Measurements from ENCODE around the gene HYAL3.

Gene HYAL3

DNA sequence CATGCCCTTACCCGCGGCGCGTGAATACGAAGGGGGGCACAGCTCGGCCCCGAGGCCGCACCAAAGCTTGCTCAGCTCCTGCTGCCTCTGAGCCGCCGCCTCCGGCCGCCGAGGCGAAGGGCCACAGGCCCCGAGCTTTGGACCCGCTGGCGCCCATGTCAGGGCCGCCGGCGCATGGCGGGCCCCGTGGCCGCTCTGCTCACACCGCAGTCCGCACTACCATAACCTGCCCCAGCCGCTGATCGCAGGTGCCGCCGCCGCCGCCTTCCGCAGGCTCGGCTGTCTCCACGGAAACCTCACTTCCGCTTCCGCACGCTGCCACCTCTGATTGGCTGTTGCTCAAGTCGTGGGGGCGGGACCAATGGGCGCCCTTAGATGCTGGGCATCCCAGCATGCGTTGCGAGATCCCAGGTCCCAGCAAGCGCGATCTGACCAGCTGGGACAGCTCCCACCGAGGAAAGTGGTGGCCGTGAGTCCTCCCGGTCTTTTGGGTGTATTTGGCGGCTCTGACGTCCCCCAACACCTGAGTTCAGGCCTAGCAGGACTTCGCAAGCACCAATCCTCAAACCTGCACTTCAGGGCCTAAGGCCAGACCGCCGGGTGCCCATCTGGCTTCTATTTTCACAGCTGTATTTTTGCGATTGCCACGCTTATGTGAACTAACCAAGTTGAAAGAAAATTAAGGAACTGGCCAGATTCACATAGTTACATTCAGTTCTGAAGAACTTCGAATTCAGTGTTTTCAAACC is 28.9 kb upstream of the HYAL3 start, which contains the start of gene TUSC2:
TSS of gene TUSC2 (minus strand) at position 281 of the 749 bp plus-strand sequence. CDS start at position 157, 124 bp downstream.
- peak; percentile 99 for DNase-seq (ENCODE audit: low read depth)
- peak within 1 kb of the TSS; percentile 78 for H3K4me3 ChIP-seq (ENCODE audit: low read length)
- no peak for TF ChIP-seq CTCF (IDR thresholded peaks at IDR 0.05; ENCODE audit: insufficient read depth, low read depth, low read length, missing control alignments)

DNA sequence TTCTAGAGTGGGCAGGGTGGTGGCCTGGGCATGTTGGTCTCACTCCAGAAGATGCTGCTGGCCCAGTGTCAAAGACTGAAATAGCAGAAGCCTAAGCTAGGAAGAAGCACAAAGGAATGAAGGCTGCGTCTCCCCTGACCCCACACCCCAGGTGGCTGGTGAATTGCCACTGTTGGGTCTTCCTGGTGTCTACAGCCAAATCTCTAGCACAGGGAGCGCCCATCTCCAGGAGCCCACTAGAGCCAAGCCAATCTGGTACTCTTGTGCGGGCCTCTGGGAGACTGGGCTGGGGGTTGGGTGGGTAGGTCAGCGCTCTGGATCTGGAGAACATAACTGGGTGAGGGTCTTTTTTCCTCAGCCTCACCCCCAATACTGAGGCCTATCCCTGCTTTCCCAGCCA is 27.9 kb upstream of the HYAL3 start:
- no peak for TF ChIP-seq CTCF (IDR thresholded peaks at IDR 0.05; ENCODE audit: insufficient read depth, low read depth, low read length, missing control alignments)
- H3K4me3 ChIP-seq (ENCODE audit: low read length) = peak overlapping the region; percentile 78
- no peak for DNase-seq (ENCODE audit: low read depth)

- no peak overlapping the region for H3K4me3 ChIP-seq (ENCODE audit: low read length)
- DNase-seq (ENCODE audit: low read depth) = no peak
Measured at GRCh38 chr3:50326182-50326541, 27.0 kb upstream of the HYAL3 start.

DNA sequence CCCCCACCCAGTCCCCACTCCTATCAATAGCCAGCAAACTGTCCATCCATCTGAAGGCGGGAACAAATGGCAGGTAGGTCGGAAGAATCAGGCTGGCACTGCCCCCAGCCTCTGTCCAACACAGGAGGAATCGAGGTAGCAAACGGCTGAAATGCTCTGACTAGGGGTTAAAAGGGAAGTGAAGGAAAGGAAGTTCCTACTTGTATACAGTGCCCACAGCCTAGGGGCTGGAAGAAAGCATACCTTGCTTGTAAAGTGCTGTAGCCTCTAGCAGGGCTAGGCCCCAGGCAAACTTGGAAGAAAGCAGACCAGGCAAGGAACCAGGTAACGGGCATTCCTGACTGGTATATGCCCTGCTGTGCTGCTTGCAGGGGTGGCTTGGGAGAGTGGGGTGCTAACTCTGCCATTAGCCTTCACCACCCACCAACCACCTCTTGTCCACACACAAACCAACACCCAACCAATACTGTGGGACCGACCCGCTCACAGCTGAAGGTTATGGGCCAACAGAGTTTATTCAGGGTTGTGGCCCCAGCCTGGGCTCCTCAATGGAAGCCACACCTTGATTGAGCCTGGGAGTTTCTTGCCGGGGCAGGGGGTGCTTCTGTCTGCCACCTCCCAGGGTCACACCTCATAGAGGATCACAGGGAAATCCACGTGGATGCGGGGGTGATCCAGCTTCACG is 26.4 kb upstream of the HYAL3 start:
- H3K4me3 ChIP-seq (ENCODE audit: low read length) = no peak overlapping the region
- DNase-seq (ENCODE audit: low read depth) = no peak
- no peak for TF ChIP-seq CTCF (IDR thresholded peaks at IDR 0.05; ENCODE audit: insufficient read depth, low read depth, low read length, missing control alignments)

More at GRCh38 chr3:50326182-50326541, 27.0 kb upstream of the HYAL3 start:
- TF ChIP-seq CTCF (IDR thresholded peaks at IDR 0.05; ENCODE audit: insufficient read depth, low read depth, low read length, missing control alignments) = no peak

GRCh38 chr3:50325113-50325480 is 25.9 kb upstream of the HYAL3 start:
- no peak overlapping the region for H3K4me3 ChIP-seq (ENCODE audit: low read length)
- TF ChIP-seq CTCF (IDR thresholded peaks at IDR 0.05; ENCODE audit: insufficient read depth, low read depth, low read length, missing control alignments) = no peak
- no peak for DNase-seq (ENCODE audit: low read depth)

DNA sequence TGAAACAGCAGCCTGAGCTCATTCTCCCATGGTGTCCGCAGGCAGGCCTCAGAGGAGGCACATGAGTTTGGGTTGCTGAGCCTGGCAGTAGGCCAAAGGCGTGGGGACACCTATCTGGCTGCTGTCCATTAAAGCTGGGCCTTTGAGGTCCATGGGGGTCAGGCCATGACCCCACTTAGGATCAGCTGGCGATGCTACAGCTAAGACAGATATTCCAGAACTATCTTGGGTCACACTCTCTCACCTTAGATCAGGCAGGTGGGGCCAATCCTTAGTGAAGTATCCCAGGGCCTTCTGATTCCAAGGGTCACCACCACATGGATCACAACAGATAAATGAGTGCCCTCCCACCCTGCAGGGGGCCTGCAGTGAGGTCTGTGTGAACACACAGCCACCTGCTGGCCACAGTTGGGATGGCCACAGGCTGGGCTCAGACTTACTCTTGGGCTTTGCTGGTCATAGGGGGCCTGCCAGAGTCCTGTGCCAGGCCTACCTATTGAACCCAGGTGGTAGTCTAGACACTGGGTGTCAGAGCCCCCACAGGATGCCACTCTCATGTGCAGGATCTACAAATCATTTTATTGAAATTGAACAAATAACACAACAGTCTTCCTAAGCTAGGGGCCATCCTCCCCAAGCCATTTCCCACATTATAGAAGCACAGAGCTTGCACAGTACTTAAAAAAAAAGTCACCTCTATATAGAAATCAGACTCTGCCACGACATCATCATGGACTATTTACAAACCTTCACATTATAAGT is 25.3 kb upstream of the HYAL3 start:
- peak; percentile 85 for TF ChIP-seq CTCF (IDR thresholded peaks at IDR 0.05; ENCODE audit: insufficient read depth, low read depth, low read length, missing control alignments)
- no peak overlapping the region for H3K4me3 ChIP-seq (ENCODE audit: low read length)
- peak; percentile 68 for DNase-seq (ENCODE audit: low read depth)

Data from epithelial cell of esophagus (primary cell).